ENCODE data around the gene TRPM1. TPM values are rescaled to one million over a fixed set of nuclear protein-coding genes. Genes with fewer than 3 reads are reported as not detected.
A peak's percentile ranks its signal among the peaks of the same experiment; 100 is the strongest.

Gene TRPM1
- total RNA-seq, 4 donors from 2014 or later, result not detected

DNA sequence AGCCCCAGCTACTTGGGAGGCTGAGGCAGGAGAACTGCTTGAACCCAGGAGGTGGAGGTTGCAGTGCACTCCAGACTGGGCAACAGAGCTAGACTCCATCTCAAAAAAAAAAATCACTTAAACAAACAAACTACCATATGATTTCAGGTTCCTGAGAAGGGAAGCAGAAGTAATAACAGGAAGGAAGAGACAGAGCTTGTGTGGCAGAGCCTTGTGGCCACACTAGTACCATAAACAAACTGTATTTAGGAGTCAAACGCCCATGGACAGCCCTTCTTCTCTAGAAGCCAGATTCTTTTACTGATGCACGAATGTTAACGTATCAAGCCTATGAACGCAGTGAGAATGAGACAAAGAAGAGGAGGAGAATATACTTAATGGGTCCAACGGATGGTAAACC, 122.1 kb downstream of the TRPM1 start:
- Histone ChIP-seq H3K27me3 (no peaks in the 10 kb centered on the region), H3K27ac (no peak overlapping the region), H3K4me1 (peaks cover 0 to 10% (median 2%) of the 10 kb centered on the region in 4 donors), H3K4me3 (peak overlapping the region in 1 of 4 donors; percentile 0), H3K9me3 (no peaks in the 10 kb centered on the region), H3K36me3 (peaks cover 0 to 50% (median 0%) of the 10 kb centered on the region in 3 donors)
- DNase-seq, result no peak
- no peak for TF ChIP-seq POLR2A (IDR thresholded peaks at IDR 0.05)
- TF ChIP-seq, protein P1, sequence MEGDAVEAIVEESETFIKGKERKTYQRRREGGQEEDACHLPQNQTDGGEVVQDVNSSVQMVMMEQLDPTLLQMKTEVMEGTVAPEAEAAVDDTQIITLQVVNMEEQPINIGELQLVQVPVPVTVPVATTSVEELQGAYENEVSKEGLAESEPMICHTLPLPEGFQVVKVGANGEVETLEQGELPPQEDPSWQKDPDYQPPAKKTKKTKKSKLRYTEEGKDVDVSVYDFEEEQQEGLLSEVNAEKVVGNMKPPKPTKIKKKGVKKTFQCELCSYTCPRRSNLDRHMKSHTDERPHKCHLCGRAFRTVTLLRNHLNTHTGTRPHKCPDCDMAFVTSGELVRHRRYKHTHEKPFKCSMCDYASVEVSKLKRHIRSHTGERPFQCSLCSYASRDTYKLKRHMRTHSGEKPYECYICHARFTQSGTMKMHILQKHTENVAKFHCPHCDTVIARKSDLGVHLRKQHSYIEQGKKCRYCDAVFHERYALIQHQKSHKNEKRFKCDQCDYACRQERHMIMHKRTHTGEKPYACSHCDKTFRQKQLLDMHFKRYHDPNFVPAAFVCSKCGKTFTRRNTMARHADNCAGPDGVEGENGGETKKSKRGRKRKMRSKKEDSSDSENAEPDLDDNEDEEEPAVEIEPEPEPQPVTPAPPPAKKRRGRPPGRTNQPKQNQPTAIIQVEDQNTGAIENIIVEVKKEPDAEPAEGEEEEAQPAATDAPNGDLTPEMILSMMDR (IDR thresholded peaks at IDR 0.05), result no peak

DNA sequence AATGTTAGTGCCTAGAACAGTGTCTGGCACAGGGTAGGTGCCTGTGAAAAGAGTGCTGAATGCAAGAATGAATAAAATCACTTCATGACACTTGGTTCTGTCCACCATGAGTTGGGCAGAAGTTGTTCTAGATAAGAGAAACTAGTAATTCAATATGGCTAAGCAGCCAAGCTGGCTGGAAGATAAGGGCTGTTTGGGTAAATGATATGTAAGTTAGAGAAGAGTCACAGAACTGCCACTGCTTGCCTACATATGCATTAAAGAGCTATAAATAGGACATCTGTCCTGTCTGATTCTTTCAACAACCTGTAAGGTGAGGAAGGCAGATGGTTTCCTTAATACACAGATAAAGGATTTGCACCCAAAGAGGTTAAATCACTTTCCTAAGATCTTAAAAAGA, 123.2 kb downstream of the TRPM1 start:
- no peak for TF ChIP-seq POLR2A (IDR thresholded peaks at IDR 0.05)
- TF ChIP-seq, protein P1 (IDR thresholded peaks at IDR 0.05), result no peak
- Histone ChIP-seq H3K9me3 (no peaks in the 10 kb centered on the region), H3K4me1 (peaks cover 0 to 10% (median 2%) of the 10 kb centered on the region in 4 donors), H3K36me3 (peaks cover 0 to 59% (median 0%) of the 10 kb centered on the region in 3 donors), H3K27ac (no peak overlapping the region), H3K27me3 (no peaks in the 10 kb centered on the region), H3K4me3 (no peak overlapping the region)
- DNase-seq, result no peak

DNA sequence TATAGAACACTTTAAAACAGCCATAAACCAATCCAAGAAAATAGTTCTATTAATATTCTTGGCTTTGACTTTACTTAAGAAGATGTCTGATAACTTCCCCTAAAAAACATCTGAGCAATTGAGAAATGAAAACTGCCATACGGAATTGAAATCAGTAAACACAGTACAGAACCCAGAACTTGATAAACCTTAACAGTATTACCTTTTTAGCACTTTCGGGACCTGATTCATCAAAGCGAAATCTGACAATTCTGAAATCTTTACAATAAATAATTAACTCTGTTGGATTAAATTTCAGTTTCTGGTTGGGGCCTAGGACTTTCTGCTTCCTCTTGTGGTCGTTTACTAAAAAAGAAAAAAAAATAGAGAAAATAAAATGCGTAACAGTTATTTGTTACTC, 127.4 kb downstream of the TRPM1 start:
- no peak overlapping the region for H3K4me3 ChIP-seq
- no peak overlapping the region for H3K27ac ChIP-seq
- no peak for DNase-seq
- TF ChIP-seq, protein P1 (IDR thresholded peaks at IDR 0.05), result no peak
- peaks cover 0 to 69% (median 0%) of the 10 kb centered on the region in 3 donors for H3K36me3 ChIP-seq
- H3K4me1 ChIP-seq, result peaks cover 0 to under 1% (median 0%) of the 10 kb centered on the region in 4 donors
- H3K27me3 ChIP-seq, result no peaks in the 10 kb centered on the region
- no peaks in the 10 kb centered on the region for H3K9me3 ChIP-seq

DNA sequence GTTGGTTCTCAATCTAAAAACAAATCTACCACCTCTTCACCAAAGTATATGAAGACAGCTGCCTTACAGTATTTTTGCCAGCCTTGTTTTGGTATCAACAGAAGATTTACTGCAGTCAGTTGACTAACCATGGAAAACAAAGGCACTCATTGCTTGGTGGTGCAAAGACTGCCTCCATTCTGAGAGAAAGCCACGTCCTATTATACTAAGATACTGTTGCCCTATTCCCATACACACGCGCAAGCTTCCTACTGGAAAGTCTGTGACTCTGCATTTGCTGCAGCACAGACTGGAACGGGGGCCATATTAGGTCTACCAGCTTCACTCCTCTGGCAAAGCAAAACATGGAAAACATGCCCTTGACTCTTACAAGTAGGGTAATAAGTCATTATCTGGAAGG, 128.1 kb downstream of the TRPM1 start:
- DNase-seq, result no peak
- H3K27me3 ChIP-seq, result no peaks in the 10 kb centered on the region
- no peak overlapping the region for H3K27ac ChIP-seq
- TF ChIP-seq, protein P1 (IDR thresholded peaks at IDR 0.05), result no peak
- no peak for TF ChIP-seq POLR2A (IDR thresholded peaks at IDR 0.05)
- no peaks in the 10 kb centered on the region for H3K4me1 ChIP-seq
- no peaks in the 10 kb centered on the region for H3K9me3 ChIP-seq
- H3K4me3 ChIP-seq, result no peak overlapping the region
- peaks cover 0 to 67% (median 0%) of the 10 kb centered on the region in 3 donors for H3K36me3 ChIP-seq

DNA sequence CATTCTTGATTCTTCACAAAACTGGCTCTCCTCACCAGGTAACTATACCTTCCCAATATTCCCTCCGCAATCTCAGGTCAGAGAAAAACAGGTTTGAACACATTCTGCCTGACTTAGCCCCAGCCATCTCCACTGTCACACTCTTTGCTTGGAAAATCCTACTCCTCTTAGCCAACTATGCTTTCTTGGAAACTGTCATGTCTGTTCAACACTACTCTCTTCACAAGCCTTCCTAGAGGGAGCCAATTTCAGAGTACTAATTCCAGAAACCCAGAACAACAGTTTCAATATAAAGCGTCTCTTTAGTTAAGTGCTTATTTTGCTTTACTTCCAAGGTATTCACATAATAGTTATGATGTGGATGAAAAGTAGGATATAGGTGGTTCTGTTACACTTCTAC, 131.8 kb downstream of the TRPM1 start:
- no peaks in the 10 kb centered on the region for H3K9me3 ChIP-seq
- no peak overlapping the region for H3K27ac ChIP-seq
- no peaks in the 10 kb centered on the region for H3K4me1 ChIP-seq
- TF ChIP-seq, protein P1 (IDR thresholded peaks at IDR 0.05), result no peak
- no peak for TF ChIP-seq POLR2A (IDR thresholded peaks at IDR 0.05)
- no peak for DNase-seq
- peaks cover 0 to 79% (median 0%) of the 10 kb centered on the region in 3 donors for H3K36me3 ChIP-seq
- no peak overlapping the region for H3K4me3 ChIP-seq
- H3K27me3 ChIP-seq, result no peaks in the 10 kb centered on the region

DNA sequence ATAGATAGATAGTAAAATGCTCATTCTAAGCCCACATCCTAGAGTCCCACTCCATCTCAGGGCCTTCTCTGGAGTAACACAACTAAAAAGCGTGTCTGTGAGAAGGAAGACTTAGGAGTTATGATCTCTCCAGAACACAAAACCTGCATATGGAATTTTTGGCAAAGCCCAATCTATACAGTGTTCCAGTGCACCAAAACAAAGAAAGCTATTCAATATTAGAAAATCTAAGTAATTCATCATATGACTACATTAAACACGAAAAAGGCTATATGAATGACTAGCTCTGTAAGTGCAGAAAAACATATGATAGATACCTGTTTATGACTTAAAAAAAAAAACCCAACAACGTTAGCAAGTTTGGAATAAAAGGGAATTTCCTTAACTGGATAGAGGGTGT, 137.8 kb downstream of the TRPM1 start:
- Histone ChIP-seq H3K36me3 (peaks cover 0 to 80% (median 0%) of the 10 kb centered on the region in 3 donors), H3K9me3 (no peaks in the 10 kb centered on the region)
- TF ChIP-seq POLR2A (IDR thresholded peaks at IDR 0.05), result no peak

More for the DNA sequence above, 137.8 kb downstream of the TRPM1 start:
- Histone ChIP-seq H3K27me3 (no peaks in the 10 kb centered on the region), H3K4me3 (no peak overlapping the region), H3K27ac (no peak overlapping the region), H3K4me1 (no peaks in the 10 kb centered on the region)
- DNase-seq, result no peak
